OCI-LY7 (cell line): Measurements from ENCODE around the gene KDM3A.

ENCODE experiments used
- EZH2phosphoT487 ChIP-seq: fragments of 200-600 bp; sonication (generic); IDR thresholded peaks from 2 replicates; pipeline ENCODE4 v1.6.1; 2018; ENCODE audit warnings: low read depth, borderline replicate concordance, mild to moderate bottlenecking, mixed run types, antibody characterized with exemption, low read length, moderate library complexity, mixed read lengths
- TF ChIP-seq, protein P1 (sequence below): fragments of 200-600 bp; sonication (generic); conservative IDR thresholded peaks from 2 replicates; pipeline ENCODE4 v1.5.1; 2014; ENCODE audit warnings: mild to moderate bottlenecking, antibody characterized with exemption, low read length, moderate library complexity, mixed read lengths

DNA sequence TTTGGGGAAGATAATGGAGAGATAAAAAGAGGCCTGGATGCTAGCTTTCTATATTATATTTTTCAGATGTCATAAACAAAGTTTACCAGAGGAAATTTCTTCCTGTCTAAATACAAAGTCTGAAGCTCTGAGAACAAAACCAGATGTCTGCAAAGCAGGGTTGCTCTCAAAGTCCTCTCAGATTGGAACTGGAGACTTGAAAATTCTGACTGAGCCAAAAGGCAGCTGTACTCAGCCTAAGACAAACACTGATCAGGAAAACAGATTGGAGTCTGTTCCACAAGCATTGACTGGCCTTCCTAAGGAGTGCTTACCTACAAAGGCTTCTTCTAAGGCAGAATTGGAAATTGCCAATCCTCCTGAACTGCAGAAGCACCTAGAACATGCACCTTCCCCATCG is 25.1 kb downstream of the KDM3A start:
- TF ChIP-seq, protein P1, sequence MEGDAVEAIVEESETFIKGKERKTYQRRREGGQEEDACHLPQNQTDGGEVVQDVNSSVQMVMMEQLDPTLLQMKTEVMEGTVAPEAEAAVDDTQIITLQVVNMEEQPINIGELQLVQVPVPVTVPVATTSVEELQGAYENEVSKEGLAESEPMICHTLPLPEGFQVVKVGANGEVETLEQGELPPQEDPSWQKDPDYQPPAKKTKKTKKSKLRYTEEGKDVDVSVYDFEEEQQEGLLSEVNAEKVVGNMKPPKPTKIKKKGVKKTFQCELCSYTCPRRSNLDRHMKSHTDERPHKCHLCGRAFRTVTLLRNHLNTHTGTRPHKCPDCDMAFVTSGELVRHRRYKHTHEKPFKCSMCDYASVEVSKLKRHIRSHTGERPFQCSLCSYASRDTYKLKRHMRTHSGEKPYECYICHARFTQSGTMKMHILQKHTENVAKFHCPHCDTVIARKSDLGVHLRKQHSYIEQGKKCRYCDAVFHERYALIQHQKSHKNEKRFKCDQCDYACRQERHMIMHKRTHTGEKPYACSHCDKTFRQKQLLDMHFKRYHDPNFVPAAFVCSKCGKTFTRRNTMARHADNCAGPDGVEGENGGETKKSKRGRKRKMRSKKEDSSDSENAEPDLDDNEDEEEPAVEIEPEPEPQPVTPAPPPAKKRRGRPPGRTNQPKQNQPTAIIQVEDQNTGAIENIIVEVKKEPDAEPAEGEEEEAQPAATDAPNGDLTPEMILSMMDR: no peak
- no peak for TF ChIP-seq EZH2phosphoT487
